D721Med (cell line): ENCODE data around the gene FRMPD3.
A peak's percentile ranks its signal among the peaks of the same experiment; 100 is the strongest.

Experiments
- DNase-seq: peaks from one replicate; pipeline ENCODE4 v3.0.0; 2011; ENCODE audit warnings: low spot score; ENCODE audit not compliant: insufficient read length
- FAIRE-seq: peaks from 2 replicates; lab custom pipeline; 2011; peaks lifted over from hg19 to GRCh38; lab: Jason Lieb, UNC
- TF ChIP-seq, protein P1 (sequence below): IDR thresholded peaks from 2 replicates; pipeline ENCODE4 v1.5.1; 2012; ENCODE audit warnings: mild to moderate bottlenecking, control low read depth; ENCODE audit not compliant: insufficient read depth; ENCODE audit errors: missing control alignments

The FRMPD3 gene

GRCh38 chrX:107477406-107477805 lies 28.0 kb downstream of the FRMPD3 start:
- TF ChIP-seq, protein P1, sequence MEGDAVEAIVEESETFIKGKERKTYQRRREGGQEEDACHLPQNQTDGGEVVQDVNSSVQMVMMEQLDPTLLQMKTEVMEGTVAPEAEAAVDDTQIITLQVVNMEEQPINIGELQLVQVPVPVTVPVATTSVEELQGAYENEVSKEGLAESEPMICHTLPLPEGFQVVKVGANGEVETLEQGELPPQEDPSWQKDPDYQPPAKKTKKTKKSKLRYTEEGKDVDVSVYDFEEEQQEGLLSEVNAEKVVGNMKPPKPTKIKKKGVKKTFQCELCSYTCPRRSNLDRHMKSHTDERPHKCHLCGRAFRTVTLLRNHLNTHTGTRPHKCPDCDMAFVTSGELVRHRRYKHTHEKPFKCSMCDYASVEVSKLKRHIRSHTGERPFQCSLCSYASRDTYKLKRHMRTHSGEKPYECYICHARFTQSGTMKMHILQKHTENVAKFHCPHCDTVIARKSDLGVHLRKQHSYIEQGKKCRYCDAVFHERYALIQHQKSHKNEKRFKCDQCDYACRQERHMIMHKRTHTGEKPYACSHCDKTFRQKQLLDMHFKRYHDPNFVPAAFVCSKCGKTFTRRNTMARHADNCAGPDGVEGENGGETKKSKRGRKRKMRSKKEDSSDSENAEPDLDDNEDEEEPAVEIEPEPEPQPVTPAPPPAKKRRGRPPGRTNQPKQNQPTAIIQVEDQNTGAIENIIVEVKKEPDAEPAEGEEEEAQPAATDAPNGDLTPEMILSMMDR, result no peak
- DNase-seq (no peak), FAIRE-seq (no peak)

DNA sequence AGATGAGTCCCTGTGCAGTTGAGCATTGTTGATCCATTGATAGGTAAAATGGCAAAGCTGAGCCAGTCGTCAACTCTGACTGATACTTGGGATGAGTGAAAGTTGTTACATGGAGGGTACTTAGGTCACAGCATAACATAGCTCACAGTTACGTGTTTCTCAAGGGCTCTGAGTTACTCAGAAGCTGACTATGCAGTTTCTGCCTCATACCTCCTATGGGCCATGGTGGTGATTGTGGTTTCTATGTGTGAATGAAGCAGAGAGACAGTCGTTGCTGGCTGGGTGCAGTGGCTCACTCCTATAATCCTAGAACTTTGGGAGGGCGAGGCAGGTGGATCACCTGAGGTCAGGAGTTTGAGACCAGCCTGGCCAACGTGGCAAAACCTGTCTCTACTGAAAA lies 30.8 kb downstream of the FRMPD3 start:
- DNase-seq, result no peak
- TF ChIP-seq, protein P1, result no peak
- FAIRE-seq, result peak; percentile 25

DNA sequence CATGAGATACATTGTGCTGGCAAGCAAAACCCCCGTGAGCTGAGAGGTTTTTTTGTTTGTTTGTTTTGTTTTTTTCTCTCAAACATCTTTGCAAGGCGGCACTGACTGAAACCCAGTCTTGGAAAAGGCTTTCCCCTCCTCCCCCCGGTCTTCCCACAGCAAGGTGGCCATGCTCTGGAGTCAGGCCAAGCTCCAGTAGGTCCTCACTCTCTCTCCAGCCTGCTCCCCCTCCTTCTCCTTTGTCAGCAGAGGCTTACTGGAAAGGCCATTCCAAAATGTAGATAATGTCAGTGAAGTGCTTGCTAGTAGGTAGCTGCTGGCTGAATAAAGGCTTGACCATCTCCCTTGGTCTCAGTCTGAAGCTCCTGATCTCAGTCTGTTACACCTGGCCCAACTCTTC lies 32.6 kb downstream of the FRMPD3 start:
- TF ChIP-seq, protein P1, result no peak
- DNase-seq, result no peak
- FAIRE-seq, result no peak

GRCh38 chrX:107484002-107484726 lies 34.7 kb downstream of the FRMPD3 start:
- TF ChIP-seq, protein P1, result no peak
- FAIRE-seq, result no peak
- no peak for DNase-seq

DNA sequence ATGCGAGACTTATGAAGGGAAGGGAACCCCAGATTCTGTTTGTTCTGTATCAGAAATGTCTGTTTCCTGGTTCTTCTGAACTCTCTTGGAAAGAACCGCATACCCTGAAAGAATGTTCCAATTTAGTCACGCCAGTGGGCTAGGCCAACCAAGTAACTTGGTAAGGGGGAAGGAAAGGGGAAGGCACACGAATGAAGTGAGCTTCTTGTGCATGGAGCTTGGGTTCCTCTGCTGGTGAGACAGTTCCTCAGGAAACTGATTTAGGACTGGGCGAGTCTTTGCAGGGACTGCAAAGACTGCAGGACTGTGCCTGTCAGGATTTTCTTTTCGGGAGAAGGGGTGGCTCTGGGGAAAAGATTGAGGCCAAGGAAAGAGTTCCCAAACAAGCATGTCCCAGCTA lies 35.6 kb downstream of the FRMPD3 start:
- FAIRE-seq (no peak), DNase-seq (no peak)
- TF ChIP-seq, protein P1, result peak; percentile 27

- DNase-seq (no peak), FAIRE-seq (no peak)
- TF ChIP-seq, protein P1, result no peak
Measured at GRCh38 chrX:107493141-107493540, 43.7 kb downstream of the FRMPD3 start.

- TF ChIP-seq, protein P1, result no peak
- no peak for DNase-seq
- no peak for FAIRE-seq
Measured at GRCh38 chrX:107496786-107497185, 47.3 kb downstream of the FRMPD3 start.
